Measurements from ENCODE around the gene JARID2. TPM values are rescaled to one million over a fixed set of nuclear protein-coding genes. Genes with fewer than 3 reads are reported as not detected.

The JARID2 gene
- total and polyA plus RNA-seq, 2 of the 13 experiments (the other 11 are each of a cell fraction or from before 2014, with no cell fraction given), result 7.5 to 10.3 TPM

GRCh38 chr6:15245361-15246216 lies at the start of gene JARID2 (continued):
- TF ChIP-seq ETS1 (CRISPR knock-in tag; IDR thresholded peaks at IDR 0.05), result no peak
- no peak; the same call in 1 of the 2 replicates for TF ChIP-seq ZBTB44 (CRISPR knock-in tag; IDR thresholded peaks at IDR 0.05)
- TF ChIP-seq THRA (CRISPR knock-in tag; IDR thresholded peaks at IDR 0.05; ENCODE audit: borderline replicate concordance), result peak; percentile 63; the same call in 1 of the 2 replicates
- TF ChIP-seq DPF2 (CRISPR knock-in tag; IDR thresholded peaks at IDR 0.05; ENCODE audit: borderline replicate concordance, low read depth), result 0 out of 2 replicates have a peak, but pooled peaks have one; percentile 16
- TF ChIP-seq SP1 (IDR thresholded peaks at IDR 0.05), result no peak
- no peak; the same call in 1 of the 2 replicates for TF ChIP-seq SP1 (CRISPR knock-in tag; IDR thresholded peaks at IDR 0.05)
- TF ChIP-seq ZXDC (CRISPR knock-in tag; IDR thresholded peaks at IDR 0.05), result no peak
- peak; percentile 46; the same call in 1 of the 2 replicates for TF ChIP-seq PBX3 (CRISPR knock-in tag; IDR thresholded peaks at IDR 0.05; ENCODE audit: borderline replicate concordance)
- TF ChIP-seq MAFF (IDR thresholded peaks at IDR 0.05; ENCODE audit: low read depth, low read length), result no peak
- TF ChIP-seq MTF1 (CRISPR knock-in tag; IDR thresholded peaks at IDR 0.05), result no peak
- no peak for TF ChIP-seq ZNF576 (CRISPR knock-in tag; IDR thresholded peaks at IDR 0.05)
- peak; percentile 74; the same call in 1 of the 2 replicates for TF ChIP-seq ZNF580 (CRISPR knock-in tag; IDR thresholded peaks at IDR 0.05; ENCODE audit: borderline replicate concordance, low read depth)
- TF ChIP-seq GLI4 (CRISPR knock-in tag; IDR thresholded peaks at IDR 0.05; ENCODE audit: borderline replicate concordance), result no peak
- peak; percentile 46; the same call in 1 of the 2 replicates for TF ChIP-seq FOXO1 (CRISPR knock-in tag; IDR thresholded peaks at IDR 0.05)
- TF ChIP-seq EHMT2 (IDR thresholded peaks at IDR 0.05; ENCODE audit: borderline replicate concordance, low read depth, low read length), result no peak
- TF ChIP-seq CREBL2 (CRISPR knock-in tag; IDR thresholded peaks at IDR 0.05; ENCODE audit: borderline replicate concordance), result 0 out of 2 replicates have a peak, but pooled peaks have one; percentile 32
- no peak for TF ChIP-seq RCOR2 (CRISPR knock-in tag; IDR thresholded peaks at IDR 0.05)
- TF ChIP-seq MZF1 (CRISPR knock-in tag; IDR thresholded peaks at IDR 0.05; ENCODE audit: borderline replicate concordance), result peak; percentile 83; the same call in 1 of the 2 replicates

Data from HepG2 (cell line).